SK-N-SH treated with all-trans-retinoic acid at 6 μM for 48 hours (cell line): ENCODE data around the gene SIRT2.

Experiments
- BACH2 ChIP-seq: fragments of 250-450 bp; sonication (Bioruptor Pico); IDR thresholded peaks from 2 replicates; pipeline ENCODE4 v1.9.0; 2021; ENCODE audit warnings: mild to moderate bottlenecking, borderline replicate concordance
- CREB5 ChIP-seq: fragments of 250-450 bp; sonication (Bioruptor Pico); IDR thresholded peaks from 2 replicates; pipeline ENCODE4 v1.5.1; 2020; ENCODE audit warnings: low read depth, mild to moderate bottlenecking, moderate library complexity
- CSDC2 ChIP-seq: fragments of 250-450 bp; sonication (Bioruptor Pico); IDR thresholded peaks from 2 replicates; pipeline ENCODE4 v1.5.0; 2020; ENCODE audit warnings: mild to moderate bottlenecking, moderate library complexity
- ESRRG ChIP-seq: fragments of 250-450 bp; sonication (Bioruptor Pico); IDR thresholded peaks from 2 replicates; pipeline ENCODE4 v1.6.1; 2021; ENCODE audit warnings: mild to moderate bottlenecking
- ISL1 ChIP-seq: fragments of 250-450 bp; sonication (Bioruptor Pico); IDR thresholded peaks from 2 replicates; pipeline ENCODE4 v2.1.2; 2022; ENCODE audit warnings: mild to moderate bottlenecking, moderate library complexity
- OSR1 ChIP-seq: fragments of 250-450 bp; sonication (Bioruptor Pico); IDR thresholded peaks from 2 replicates; pipeline ENCODE4 v1.8.0; 2022; ENCODE audit warnings: moderate library complexity, mild to moderate bottlenecking, inconsistent platforms
- SNAI2 ChIP-seq: fragments of 250-450 bp; sonication (Bioruptor Pico); IDR thresholded peaks from 2 replicates; pipeline ENCODE4 v1.5.0; 2020; ENCODE audit warnings: mild to moderate bottlenecking, moderate library complexity
- TCF4 ChIP-seq: fragments of 250-450 bp; sonication (Bioruptor Pico); IDR thresholded peaks from 2 replicates; pipeline ENCODE4 v1.8.0; 2021; ENCODE audit warnings: mild to moderate bottlenecking, moderate library complexity, borderline replicate concordance
- TOX ChIP-seq: fragments of 250-450 bp; sonication (Bioruptor Pico); IDR thresholded peaks from 2 replicates; pipeline ENCODE4 v1.8.0; 2021; ENCODE audit warnings: mild to moderate bottlenecking, moderate library complexity, borderline replicate concordance
- ZFP3 ChIP-seq: fragments of 250-450 bp; sonication (Bioruptor Pico); IDR thresholded peaks from 2 replicates; pipeline ENCODE4 v1.5.0; 2020; ENCODE audit warnings: mild to moderate bottlenecking, moderate library complexity
- ZFP30 ChIP-seq: fragments of 450-650 bp; formaldehyde crosslinking; IDR thresholded peaks from 2 replicates; pipeline ENCODE4 v1.5.0; 2022; ENCODE audit warnings: mild to moderate bottlenecking, moderate library complexity
- TF ChIP-seq, protein P1 (sequence below): fragments of 250-450 bp; sonication (Bioruptor Pico); IDR thresholded peaks from 2 replicates; pipeline ENCODE4 v1.8.0; 2021; ENCODE audit warnings: low read depth, mild to moderate bottlenecking, moderate library complexity, borderline replicate concordance
- TF ChIP-seq, protein P2 (sequence below): fragments of 250-450 bp; sonication (Bioruptor Pico); IDR thresholded peaks from 2 replicates; pipeline ENCODE4 v1.8.0; 2020; ENCODE audit warnings: mild to moderate bottlenecking, moderate library complexity, borderline replicate concordance

- TF ChIP-seq, protein P1, sequence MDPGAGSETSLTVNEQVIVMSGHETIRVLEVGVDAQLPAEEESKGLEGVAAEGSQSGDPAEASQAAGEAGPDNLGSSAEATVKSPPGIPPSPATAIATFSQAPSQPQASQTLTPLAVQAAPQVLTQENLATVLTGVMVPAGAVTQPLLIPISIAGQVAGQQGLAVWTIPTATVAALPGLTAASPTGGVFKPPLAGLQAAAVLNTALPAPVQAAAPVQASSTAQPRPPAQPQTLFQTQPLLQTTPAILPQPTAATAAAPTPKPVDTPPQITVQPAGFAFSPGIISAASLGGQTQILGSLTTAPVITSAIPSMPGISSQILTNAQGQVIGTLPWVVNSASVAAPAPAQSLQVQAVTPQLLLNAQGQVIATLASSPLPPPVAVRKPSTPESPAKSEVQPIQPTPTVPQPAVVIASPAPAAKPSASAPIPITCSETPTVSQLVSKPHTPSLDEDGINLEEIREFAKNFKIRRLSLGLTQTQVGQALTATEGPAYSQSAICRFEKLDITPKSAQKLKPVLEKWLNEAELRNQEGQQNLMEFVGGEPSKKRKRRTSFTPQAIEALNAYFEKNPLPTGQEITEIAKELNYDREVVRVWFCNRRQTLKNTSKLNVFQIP: no peak
- TF ChIP-seq ZFP30 (CRISPR knock-in tag) (no peak), BACH2 (CRISPR knock-in tag) (no peak), ZFP3 (CRISPR knock-in tag) (no peak), TOX (CRISPR knock-in tag) (no peak), SNAI2 (peak; percentile 99), CREB5 (CRISPR knock-in tag) (no peak), TCF4 (CRISPR knock-in tag) (peak; percentile 94), ESRRG (0 out of 2 replicates have a peak, but pooled peaks have one; percentile 32), CSDC2 (CRISPR knock-in tag) (no peak), ISL1 (CRISPR knock-in tag) (peak; percentile 88), OSR1 (CRISPR knock-in tag) (no peak)
- TF ChIP-seq, protein P2, sequence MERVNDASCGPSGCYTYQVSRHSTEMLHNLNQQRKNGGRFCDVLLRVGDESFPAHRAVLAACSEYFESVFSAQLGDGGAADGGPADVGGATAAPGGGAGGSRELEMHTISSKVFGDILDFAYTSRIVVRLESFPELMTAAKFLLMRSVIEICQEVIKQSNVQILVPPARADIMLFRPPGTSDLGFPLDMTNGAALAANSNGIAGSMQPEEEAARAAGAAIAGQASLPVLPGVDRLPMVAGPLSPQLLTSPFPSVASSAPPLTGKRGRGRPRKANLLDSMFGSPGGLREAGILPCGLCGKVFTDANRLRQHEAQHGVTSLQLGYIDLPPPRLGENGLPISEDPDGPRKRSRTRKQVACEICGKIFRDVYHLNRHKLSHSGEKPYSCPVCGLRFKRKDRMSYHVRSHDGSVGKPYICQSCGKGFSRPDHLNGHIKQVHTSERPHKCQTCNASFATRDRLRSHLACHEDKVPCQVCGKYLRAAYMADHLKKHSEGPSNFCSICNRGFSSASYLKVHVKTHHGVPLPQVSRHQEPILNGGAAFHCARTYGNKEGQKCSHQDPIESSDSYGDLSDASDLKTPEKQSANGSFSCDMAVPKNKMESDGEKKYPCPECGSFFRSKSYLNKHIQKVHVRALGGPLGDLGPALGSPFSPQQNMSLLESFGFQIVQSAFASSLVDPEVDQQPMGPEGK (CRISPR knock-in tag): no peak
Observed at GRCh38 chr19:38862321-38863059, 36.9 kb downstream of the SIRT2 start.
